Smooth muscle cell (in vitro differentiated cells): Measurements from ENCODE around the gene ZNF680. TPM values are rescaled to one million over a fixed set of nuclear protein-coding genes. Genes with fewer than 3 reads are reported as not detected.

Source experiments
- DNase-seq: peaks from one replicate; lab custom pipeline; 2025; ENCODE audit not compliant: unreplicated experiment; lab: John Stamatoyannopoulos, UW
- H2AFZ ChIP-seq: fragments of 200-600 bp; sonication (generic); 2 replicates; pipeline ENCODE4 v1.6.0; 2016; ENCODE audit warnings: antibody characterized with exemption, low read depth, mild to moderate bottlenecking
- H3F3A ChIP-seq: fragments of 200-600 bp; sonication (generic); 2 replicates; pipeline ENCODE4 v1.6.0; 2017; ENCODE audit warnings: antibody characterized with exemption, low read depth
- H3K27ac ChIP-seq: fragments of 200-600 bp; sonication (generic); 2 replicates; pipeline ENCODE4 v1.5.1; 2016; ENCODE audit warnings: low read depth, mild to moderate bottlenecking
- H3K27me3 ChIP-seq: fragments of 200-600 bp; sonication (generic); 2 replicates; pipeline ENCODE4 v1.6.1; 2016; ENCODE audit warnings: low read depth, mild to moderate bottlenecking
- H3K36me3 ChIP-seq: fragments of 200-600 bp; sonication (generic); 2 replicates; pipeline ENCODE4 v1.5.1; 2016; ENCODE audit warnings: low read depth
- H3K4me1 ChIP-seq: fragments of 200-600 bp; sonication (generic); 2 replicates; pipeline ENCODE4 v1.5.1; 2016; ENCODE audit warnings: low read depth
- H3K4me2 ChIP-seq: fragments of 200-600 bp; sonication (generic); 2 replicates; pipeline ENCODE4 v1.6.0; 2016; ENCODE audit warnings: mild to moderate bottlenecking
- H3K4me3 ChIP-seq: fragments of 200-600 bp; sonication (generic); 2 replicates; pipeline ENCODE4 v1.5.1; 2016; ENCODE audit warnings: mild to moderate bottlenecking
- H3K79me2 ChIP-seq: fragments of 200-600 bp; sonication (generic); 2 replicates; pipeline ENCODE4 v1.6.0; 2016; ENCODE audit warnings: low read depth, mild to moderate bottlenecking
- H3K9ac ChIP-seq: fragments of 200-600 bp; sonication (generic); 2 replicates; pipeline ENCODE4 v1.6.0; 2016; ENCODE audit warnings: low read depth
- H3K9me3 ChIP-seq: fragments of 200-600 bp; sonication (generic); replicated peaks from 2 replicates; pipeline ENCODE4 v1.5.1; 2016; ENCODE audit warnings: low read depth
- H4K20me1 ChIP-seq: fragments of 200-600 bp; sonication (generic); 2 replicates; pipeline ENCODE4 v1.6.0; 2016; ENCODE audit warnings: low read depth
- WGBS: methylation state at CpG from one replicate; pipeline ENCODE4 v1.1.7; 2016; ENCODE audit warnings: low lambda C conversion rate; 5-methylcytosine and 5-hydroxymethylcytosine counted together
- polyA plus RNA-seq: library from polyadenylated mRNA; unstranded; fragments of >200 nt; fragmentation: Nextera tagmentation; extraction: Ambion mirVana; gene quantifications from 2 replicates; pipeline ENCODE4 v1.2.1, GENCODE V29; 2016
- total RNA-seq: library from RNA; depleted of rRNA; stranded (reverse); fragments of >200 nt; gene quantifications from 2 replicates; pipeline ENCODE4 v1.2.3, GENCODE V29; 2014
- TF ChIP-seq, protein P1 (sequence below): fragments of 200-600 bp; sonication (generic); IDR thresholded peaks from 2 replicates; pipeline ENCODE4 v1.5.1; 2017; ENCODE audit warnings: borderline replicate concordance, mild to moderate bottlenecking, antibody characterized with exemption; ENCODE audit not compliant: insufficient read depth, poor library complexity, severe bottlenecking

ZNF680 gene
- total RNA-seq: not detected in 2 replicates
- polyA plus RNA-seq: not detected in 2 replicates

DNA sequence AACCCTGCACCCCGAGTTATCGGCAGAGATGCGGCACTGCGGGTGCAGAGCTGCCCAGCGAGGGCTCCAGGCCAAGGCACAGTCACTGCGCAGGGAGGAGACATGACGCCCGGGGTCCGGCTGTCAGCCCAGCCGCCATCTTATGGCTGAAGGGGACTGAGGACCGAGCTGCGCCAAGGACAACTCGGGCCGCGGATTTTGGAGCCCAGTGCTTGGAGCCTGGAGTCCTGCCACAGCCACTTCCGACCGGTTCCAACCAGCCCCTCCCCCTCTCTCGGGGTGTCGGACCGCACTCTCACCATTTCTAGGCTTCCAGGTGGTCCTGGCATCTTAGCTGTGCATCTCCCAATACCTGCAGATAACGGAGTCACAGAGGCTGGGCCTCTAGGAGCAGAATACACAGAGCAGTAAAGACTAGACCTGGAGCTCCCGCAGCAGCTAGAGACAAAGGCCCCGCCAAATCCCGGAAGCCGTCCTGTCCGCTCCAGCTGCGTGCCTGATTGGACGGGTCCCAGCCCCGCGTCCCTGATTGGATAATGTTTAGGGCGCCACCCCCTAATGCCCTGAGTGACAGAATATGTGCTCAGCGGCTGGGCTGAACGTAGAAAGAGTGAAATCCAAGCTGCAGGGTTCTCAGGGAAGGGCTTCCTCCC lies at the start of gene ZNF680:
TSS of gene ZNF680 (minus strand) at position 446 of the 653 bp plus-strand sequence. CDS start at position 329, 117 bp downstream.
- Histone ChIP-seq H3K4me1 (no peaks in the 10 kb centered on the region), H3K27ac (no peak within 1 kb of the TSS), H3K9me3 (peaks cover 12% of the 10 kb centered on the region), H3K4me3 (no peak within 1 kb of the TSS), H3K4me2 (no peak within 1 kb of the TSS), H3K9ac (no peak within 1 kb of the TSS), H4K20me1 (no peaks in the 10 kb centered on the region), H3F3A (no peaks in the 10 kb centered on the region), H3K79me2 (no peaks in the 10 kb centered on the region), H2AFZ (no peak within 1 kb of the TSS), H3K27me3 (no peaks in the 10 kb centered on the region), H3K36me3 (no peaks in the 10 kb centered on the region)
- DNase-seq: no peak
- TF ChIP-seq, protein P1, sequence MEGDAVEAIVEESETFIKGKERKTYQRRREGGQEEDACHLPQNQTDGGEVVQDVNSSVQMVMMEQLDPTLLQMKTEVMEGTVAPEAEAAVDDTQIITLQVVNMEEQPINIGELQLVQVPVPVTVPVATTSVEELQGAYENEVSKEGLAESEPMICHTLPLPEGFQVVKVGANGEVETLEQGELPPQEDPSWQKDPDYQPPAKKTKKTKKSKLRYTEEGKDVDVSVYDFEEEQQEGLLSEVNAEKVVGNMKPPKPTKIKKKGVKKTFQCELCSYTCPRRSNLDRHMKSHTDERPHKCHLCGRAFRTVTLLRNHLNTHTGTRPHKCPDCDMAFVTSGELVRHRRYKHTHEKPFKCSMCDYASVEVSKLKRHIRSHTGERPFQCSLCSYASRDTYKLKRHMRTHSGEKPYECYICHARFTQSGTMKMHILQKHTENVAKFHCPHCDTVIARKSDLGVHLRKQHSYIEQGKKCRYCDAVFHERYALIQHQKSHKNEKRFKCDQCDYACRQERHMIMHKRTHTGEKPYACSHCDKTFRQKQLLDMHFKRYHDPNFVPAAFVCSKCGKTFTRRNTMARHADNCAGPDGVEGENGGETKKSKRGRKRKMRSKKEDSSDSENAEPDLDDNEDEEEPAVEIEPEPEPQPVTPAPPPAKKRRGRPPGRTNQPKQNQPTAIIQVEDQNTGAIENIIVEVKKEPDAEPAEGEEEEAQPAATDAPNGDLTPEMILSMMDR: no peak
- 86% methylated on average over 31 of the region's 33 CpGs for WGBS

DNA sequence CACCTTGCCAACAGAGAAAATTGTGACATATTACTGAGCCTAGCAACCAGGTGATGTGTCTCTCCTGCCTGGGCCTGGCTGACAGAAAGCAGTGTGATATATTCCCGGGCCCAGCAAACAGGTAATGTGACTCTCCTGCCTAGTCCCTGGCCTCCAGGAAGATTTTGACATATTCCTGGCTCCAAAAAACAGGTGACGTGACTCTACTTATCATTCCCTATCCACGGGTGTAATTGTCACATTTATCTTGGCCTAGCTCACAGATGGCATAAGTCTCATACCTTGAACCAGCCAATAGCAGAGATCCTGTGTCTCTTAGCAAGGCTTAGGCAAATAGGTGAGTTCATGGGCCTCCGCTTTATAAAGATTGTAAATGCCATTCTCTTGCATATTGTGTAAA lies 49.6 kb upstream of the ZNF680 start:
- TF ChIP-seq, protein P1: no peak
- Histone ChIP-seq H3K9me3 (no peaks in the 10 kb centered on the region), H3K4me1 (no peaks in the 10 kb centered on the region), H4K20me1 (no peaks in the 10 kb centered on the region), H3F3A (no peaks in the 10 kb centered on the region), H3K27ac (no peak overlapping the region), H3K36me3 (no peaks in the 10 kb centered on the region), H3K4me3 (no peak overlapping the region), H2AFZ (no peak overlapping the region), H3K9ac (no peak overlapping the region), H3K4me2 (no peak overlapping the region), H3K27me3 (no peaks in the 10 kb centered on the region), H3K79me2 (no peaks in the 10 kb centered on the region)
- whole genome bisulfite sequencing: 51% methylated on average over 4 of the region's 4 CpGs
- DNase-seq: no peak

DNA sequence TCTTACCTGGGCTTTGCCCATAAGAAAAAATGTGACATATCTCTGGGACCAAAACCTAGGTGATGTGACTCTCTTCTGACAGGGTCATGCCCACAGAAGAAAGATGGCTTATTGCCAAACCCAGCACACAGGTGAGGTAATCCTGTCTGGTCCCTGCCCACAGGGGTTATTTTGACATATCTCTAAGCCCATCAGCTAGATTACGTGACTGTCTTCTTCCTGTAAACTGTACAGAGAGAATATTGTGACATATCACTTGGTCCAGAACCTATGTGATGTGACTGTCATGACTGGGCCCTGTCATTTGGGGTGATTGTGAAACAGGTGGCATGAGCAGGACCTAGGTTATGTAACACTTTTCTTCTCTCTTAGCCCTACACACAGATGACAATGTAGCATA lies 48.8 kb upstream of the ZNF680 start:
- no peaks in the 10 kb centered on the region for H3K4me1 ChIP-seq
- no peaks in the 10 kb centered on the region for H4K20me1 ChIP-seq
- DNase-seq: no peak
- H3K27me3 ChIP-seq: no peaks in the 10 kb centered on the region
- TF ChIP-seq, protein P1: no peak
- H3K9ac ChIP-seq: no peak overlapping the region
- H3K36me3 ChIP-seq: no peaks in the 10 kb centered on the region
- H3K4me3 ChIP-seq: no peak overlapping the region
- H3F3A ChIP-seq: no peaks in the 10 kb centered on the region
- no peaks in the 10 kb centered on the region for H3K79me2 ChIP-seq
- H3K27ac ChIP-seq: no peak overlapping the region
- no peak overlapping the region for H2AFZ ChIP-seq
- 69% methylated on average over 1 of the region's 1 CpG for WGBS
- H3K4me2 ChIP-seq: no peak overlapping the region
- no peaks in the 10 kb centered on the region for H3K9me3 ChIP-seq

DNA sequence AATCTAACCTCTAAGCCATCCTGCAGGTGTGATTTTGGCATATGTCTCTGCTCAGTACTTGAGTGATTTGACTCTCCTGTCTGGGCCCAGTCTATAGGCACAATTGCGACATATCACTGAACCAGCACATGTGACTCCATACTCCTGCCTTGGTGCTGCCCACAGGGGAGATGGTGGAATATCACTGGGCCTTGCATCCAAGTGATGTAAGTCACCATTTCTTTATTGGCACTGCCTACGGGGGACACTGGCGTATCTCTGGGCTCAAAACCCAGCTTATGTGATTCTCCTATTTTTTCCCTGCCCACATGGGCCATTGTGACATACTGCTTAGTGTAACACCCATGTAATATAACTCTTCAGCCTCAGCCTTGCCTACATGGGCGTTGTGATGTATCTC lies 48.1 kb upstream of the ZNF680 start:
- Histone ChIP-seq H4K20me1 (no peaks in the 10 kb centered on the region), H3K4me2 (no peak overlapping the region), H2AFZ (no peak overlapping the region), H3K27me3 (no peaks in the 10 kb centered on the region), H3K27ac (no peak overlapping the region), H3K79me2 (no peaks in the 10 kb centered on the region), H3K4me3 (no peak overlapping the region), H3K4me1 (no peaks in the 10 kb centered on the region), H3K9ac (no peak overlapping the region), H3K9me3 (no peaks in the 10 kb centered on the region), H3K36me3 (no peaks in the 10 kb centered on the region), H3F3A (no peaks in the 10 kb centered on the region)
- 62% methylated on average over 4 of the region's 4 CpGs for WGBS
- TF ChIP-seq, protein P1: no peak
- DNase-seq: no peak
